Renal pelvis (tissue), 4 donors: Measurements from ENCODE around the gene SLC8A2. TPM values are rescaled to one million over a fixed set of nuclear protein-coding genes. Genes with fewer than 3 reads are reported as not detected.
"Not testable (repeated sequence)": the region's sequence is repeated elsewhere in the genome, so short reads cannot be mapped to it uniquely, and the experiment has no call there.

ENCODE experiments used
- DNase-seq: peaks from one replicate; pipeline ENCODE4 v3.0.0-alpha.2; 2013
- polyA plus RNA-seq, 3 donors: library from polyadenylated mRNA; unstranded; fragments of 120-200 nt; gene quantifications; one replicate each; pipeline ENCODE4 v1.2.1, GENCODE V29; 2013; ENCODE audit not compliant: insufficient read length in 3 of 3

The SLC8A2 gene
- polyA plus RNA-seq, 3 donors: 0.21 to 0.28 TPM; not detected in 1

DNA sequence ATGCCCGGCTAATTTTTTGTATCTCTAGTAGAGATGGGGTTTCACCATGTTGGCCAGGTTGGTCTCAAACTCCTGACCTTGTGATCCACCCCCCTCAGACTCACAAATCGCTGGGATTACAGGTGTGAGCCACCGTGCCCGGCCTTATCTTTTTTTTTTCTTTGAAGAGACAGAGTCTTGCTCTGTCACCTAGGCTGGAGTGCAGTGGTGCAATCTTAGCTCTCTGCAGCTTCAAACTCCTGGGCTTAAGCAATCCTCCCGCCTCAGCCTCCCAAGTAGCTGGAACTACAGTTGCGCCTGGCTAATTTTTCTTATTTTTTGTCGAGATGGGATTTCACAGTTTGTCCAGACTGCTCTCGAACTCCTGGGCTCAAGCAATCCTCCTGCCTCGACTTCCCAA is 60.0 kb downstream of the SLC8A2 start:
- DNase-seq: not testable (repeated sequence)

DNA sequence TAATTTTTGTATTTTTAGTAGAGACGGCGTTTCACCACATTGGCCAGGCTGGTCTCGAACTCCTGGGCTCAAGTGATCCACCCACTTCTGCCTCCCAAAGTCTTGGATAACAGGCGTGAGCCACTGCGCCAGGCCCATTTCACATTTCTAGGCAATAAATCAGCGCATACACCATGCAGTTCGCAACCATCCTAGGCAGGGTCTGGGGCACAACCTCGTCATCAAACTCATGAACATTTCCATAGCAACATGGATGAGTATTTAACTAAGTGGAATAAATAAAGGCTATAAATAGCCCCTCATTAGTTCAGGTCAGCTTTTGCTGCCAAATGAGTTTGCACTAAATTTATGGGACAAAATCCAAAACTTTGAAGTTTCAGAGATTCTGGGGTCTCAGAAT is 60.6 kb downstream of the SLC8A2 start:
- DNase-seq: no peak

DNA sequence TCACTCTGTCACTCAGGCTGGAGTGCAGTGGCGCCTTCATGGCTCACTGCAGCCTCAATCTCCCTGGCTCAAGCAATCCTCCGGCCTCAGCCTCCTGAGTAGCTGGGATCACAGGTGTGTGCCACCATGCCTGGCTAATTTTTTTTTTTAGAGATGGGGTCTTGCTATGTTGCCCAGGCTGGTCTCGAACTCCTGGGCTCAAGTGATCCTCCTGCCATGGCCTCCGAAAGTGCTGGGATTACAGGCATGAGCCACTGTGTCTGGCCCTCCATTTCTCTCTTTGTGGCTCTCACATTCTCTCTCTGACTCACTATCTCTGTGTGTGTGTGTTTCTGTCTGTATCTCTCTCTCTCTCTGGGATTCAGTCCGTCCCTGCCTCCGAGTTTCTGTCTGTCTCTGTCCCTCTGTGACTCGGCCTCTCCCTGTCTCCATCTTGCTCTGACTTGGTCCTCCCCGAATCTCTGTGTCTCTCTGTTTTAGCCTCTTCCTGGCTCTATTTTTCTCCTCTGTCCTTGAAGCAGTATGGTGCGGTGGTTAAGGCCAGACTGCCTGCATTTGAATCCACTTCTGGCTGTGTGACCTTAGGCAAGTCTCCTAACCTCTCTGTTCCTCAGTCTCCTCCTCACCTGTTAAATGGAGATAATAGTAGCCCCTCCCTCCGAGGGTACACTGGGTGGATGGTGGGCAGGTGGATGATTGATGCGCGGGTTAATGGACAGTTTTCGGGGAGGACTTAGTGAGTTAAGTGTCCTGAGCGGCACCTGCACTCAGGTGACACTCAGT is 63.3 kb downstream of the SLC8A2 start:
- no peak for DNase-seq

DNA sequence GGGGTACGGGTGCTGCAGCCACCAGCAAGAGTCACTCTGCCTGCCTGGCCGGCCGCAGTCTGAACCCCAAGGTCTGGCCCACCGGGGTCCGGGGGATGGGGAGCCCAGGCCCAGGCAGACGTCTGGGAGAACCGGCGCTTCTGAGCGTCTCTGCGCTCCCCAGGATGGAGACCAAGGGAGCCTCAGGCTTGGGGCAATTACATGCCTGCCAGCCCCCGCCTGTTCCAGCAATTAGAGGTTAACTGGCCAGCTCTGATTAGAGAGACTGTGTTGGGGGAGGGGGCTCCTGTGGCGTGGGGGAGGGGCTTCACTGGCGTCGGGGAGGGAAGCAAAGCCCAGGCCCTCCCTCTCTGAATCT is 64.3 kb downstream of the SLC8A2 start:
- no peak for DNase-seq

DNA sequence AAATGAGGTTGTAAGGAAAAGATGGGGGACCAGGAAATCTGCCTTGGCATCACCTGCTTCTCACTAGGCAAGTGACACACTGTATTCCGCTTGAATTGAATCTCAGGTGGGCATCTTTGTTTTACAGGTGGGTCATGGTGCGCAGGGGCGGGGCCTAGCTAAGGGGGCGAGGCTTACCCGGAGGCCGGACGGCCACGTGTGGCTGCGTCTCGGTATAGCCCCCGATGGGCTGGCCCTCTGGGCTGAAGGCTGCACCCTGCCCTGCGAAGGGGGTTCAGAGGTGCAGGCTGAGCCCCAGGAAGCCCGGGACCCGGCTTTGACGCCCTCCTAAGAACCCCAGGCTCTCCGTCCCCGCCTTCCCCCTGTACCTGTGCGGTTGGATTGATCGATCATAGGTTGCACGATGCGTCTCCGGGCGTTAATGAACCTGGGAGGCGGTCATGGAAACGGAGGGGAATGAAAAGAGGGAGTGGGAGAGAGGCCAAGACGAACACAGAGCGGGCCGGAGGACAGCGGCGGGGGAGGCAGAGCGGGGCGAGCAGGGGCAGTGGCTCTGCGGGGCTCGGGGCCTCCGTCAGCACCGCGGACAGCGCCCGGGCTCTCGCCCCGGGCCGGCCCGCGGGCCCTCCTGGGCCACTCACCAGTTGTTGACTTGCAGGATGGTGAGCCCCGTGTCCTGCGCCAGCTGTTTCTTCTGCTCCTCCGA is 64.8 kb downstream of the SLC8A2 start:
- DNase-seq: peak; percentile 46

DNA sequence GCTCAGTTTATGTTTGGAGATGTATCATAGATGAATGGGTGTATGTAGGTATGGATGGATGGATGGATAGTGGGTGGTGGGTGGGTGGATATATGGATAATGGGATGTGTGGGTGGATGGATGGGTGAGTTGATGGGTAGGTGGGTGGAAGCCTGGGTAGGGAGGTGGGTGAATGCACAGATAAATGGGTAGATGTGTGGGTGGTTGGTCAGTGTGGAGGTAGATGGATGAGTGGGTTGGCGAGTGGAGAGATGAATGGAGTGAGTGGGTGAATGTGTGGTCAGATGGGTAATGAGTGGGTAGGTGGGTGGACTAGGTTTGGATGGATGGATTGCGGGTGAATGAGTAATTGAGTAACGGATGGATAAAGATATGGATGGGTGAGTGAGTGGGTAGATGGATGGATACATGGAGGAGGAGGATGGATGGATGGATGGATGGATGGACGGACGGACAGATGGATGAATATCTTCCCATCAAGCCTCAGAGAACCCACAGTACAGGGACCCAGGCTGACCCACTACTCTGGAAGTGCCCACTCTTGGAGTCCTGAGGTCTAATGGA is 65.8 kb downstream of the SLC8A2 start:
- DNase-seq: no peak

DNA sequence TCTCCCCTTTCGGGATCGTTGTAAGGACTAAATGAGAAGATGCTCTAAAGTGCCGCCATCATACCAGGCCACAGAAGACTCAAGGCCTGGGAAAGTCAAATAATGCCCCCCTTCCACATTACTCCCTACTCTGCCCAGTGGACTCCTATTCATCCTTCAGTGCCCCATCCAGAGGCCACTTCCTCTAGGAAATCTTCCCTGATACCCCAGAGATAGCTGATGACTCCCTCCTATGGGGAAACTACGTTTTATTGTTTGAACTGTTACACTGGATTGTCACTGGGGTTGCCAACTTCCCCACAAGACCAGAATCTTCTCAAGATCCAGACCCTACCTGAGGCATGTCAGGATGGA is 66.5 kb downstream of the SLC8A2 start:
- no peak for DNase-seq

DNA sequence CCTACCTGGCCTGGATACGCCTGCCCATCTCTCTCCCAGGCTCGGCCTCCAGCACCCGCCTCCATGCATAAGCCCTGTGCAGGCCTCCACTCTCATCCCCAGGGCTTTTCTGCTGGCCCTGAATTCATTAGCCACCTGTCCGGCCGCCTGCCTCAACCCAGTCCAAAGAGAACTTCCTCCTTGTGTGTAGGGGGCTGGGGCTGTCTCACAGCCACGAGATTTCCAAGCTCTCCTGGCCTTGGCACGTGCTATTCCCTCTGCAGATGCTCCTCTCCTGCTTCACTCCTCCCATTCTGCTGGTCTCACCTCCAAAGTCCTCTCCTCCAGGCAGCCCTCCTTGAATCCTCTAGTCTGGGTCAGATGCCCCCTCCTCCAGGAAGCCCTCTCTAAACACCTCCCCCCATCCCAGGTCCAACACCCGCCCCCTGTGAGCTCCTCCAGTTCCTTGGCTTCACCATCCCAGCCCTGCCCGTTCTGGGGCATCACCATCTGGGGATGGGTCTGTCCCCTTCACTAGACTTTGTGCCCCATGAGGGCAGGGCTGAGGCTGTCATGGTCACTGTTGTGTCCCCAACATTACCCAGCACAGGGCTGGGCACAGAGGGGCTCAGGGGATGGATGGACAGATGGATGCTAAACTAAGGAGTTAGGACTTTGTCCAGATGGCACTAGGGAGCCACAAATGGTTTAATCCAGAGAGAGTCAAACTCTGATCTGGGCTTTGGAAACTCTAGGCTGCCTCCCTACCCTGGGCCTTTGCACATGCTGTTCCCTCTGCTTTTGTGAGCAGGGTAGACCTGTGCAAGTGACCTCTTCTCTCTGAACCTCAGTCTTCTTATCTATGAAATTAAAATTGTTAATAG is 67.1 kb downstream of the SLC8A2 start:
- DNase-seq: no peak

DNA sequence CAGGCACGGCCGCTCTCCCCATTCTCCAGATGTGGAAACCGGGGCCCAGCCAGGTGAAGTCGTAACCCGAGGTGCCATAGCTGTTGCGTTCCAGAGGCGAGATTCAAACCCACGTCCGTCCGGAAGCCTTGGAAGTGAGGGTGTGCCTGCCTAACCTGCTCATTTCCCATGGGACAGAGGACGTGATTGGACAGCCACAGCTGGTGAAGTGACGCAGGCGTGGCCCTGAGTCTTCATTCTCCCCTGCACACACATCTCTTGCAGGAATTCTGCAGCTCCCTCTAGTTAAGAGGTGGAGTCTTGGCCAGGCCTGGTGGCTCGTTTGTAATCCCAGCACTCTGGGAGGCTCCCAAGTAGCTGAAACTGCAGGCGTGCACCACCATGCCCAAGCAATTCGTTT is 69.2 kb downstream of the SLC8A2 start:
- DNase-seq: no peak

DNA sequence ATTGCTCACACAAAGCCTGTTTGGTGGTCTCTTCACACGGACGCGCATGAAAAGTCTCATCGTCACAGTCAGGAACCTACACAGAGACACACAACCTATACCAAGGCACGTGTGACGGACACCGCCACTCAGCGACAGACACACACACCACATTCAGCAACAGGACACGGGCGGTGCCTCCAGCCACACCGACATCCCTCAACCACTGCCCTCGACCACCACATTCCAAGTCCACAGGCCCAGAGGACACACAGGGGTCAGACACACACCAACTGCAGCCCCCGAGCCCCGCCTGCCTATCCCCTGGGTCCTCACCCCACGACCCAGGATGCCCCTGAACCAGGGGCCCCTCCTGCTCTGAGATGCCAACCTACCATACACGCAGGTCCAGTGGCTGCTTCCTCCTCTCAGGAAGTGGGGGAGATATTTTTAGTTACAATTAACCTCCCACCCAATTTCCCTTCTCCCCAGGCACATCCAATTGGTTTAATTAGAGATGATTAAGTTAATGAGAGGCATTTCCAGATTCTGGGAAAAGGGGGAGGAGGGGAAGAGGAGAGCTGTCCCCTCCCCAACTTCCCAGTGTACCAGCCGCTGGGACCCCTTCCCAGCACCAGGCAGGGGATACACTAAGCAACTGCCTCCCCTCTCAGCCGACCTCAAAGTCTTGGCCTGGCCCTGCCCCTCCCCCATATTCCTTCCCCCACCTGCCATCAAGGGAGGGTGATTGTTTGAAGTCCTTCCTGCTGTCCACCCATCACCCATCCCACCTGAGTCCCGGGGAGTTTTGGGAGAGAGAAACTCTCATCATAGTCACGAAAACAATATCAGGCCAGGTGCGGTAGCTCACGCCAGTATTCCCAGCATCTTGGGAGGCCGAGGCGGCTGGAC is 72.7 kb downstream of the SLC8A2 start:
- no peak for DNase-seq

DNA sequence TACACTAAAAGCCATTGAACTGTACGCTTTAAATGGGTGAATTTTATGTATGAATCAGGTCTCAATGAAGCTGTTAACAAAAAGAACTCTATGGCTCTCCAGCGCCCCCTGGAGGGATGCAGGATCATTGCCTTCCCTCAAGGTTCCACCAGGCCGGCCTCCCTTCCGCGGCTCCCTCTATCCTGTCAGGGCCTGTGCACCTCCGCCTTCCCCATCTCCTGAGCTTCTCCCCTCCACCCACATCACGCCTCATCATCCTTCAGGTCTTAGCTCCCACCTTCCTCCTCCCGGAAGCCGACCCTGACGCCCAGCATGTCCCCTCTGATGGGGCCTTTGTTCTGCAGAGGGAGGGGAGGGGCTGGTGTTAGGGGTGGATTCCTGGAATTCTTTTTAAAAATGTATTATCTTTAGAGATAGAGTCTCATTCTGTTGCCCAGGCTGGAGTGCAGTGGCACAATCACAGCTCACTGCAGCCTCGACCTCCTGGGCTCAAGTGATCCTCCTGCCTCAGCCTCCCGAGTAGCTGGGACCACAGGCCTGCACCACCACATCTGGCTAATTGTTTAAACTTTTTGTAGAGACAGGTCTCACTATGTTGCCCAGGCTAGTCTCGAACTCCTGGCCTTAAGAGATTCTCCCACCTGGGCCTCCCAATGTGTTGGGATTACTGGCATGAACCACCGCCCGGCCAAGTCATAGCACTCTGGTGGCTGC is 80.0 kb downstream of the SLC8A2 start:
- peak; percentile 47 for DNase-seq

DNA sequence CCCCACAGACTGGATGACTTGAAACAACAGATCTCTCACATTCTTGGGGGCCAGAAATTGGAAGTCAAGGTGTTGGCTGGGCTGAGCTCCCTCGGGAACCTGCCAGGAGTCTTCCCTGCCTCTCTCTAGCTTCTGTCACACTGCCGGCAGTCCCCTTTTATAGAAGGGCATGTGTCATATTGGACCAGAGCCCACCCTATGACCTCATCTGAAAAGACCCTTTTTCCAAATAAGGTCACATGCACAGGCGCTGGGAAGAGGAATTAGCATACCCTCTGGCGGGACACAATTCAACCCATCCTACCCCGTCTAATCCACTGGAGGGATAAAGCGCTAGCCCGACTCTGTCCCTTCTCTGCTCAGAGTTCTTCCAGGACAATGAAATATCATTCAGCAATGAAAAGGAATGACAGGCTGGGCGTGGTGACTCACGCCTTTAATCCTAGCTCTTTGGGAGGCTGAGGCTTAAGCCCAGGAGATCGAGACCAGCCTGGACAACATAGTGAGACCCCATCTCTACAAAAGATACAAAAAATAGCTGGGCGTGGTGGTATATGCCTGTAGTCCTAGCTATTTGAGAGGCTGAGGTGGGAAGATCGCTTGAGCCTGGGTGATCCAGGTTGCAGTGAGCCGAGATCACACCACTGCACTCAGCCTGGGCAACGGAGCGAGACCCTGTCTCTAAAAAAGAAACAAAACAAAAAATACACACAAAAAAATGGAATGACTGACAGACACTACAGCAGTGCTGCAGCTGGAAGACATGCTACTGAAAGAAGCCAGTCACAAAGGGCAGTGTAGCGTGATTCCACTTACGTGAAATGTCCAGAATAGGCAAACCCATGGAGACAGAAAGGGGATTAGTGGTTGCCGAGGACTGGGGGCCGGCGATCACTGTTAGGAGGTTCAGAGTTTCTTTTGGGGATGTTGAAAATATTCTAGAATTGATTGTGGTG is 80.9 kb downstream of the SLC8A2 start:
- DNase-seq: no peak

DNA sequence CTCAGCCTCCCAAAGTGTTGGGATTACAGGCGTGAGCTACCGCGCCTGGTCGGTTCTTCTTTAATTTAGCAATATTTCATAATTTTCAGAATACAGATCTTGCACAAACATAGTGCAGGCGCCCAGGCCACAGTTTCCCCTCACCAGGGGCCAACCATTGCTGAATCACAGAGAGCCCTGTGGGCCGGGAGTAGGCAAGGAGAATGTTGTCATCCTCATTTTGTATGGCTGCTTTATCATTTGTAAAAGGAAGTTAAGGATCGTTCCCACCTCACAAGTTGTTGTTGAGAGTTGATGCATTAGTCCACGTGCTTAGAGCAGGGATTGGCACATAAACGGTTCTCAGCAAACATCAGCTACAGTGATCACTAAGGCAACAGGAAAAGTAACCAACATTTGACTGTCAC is 82.5 kb downstream of the SLC8A2 start:
- DNase-seq: no peak

DNA sequence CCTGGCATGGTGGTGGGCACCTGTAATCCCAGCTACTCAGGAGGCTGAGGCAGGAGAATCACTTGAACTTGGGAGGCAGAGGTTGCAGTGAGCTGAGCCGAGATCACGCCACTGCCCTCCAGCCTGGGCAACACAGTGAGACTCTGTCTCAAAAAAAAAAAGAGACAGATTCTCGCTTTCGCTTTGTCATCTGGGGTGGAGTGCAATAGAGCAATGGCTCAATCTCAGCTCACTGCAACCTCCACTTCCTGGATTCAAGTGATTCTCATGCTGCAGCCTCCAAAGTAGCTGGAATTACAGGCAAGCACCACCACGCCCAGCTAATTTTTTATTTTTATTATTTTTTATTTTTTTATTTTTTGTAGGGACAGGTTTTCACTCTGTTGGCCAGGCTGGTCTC is 83.0 kb downstream of the SLC8A2 start:
- DNase-seq: not testable (repeated sequence)

DNA sequence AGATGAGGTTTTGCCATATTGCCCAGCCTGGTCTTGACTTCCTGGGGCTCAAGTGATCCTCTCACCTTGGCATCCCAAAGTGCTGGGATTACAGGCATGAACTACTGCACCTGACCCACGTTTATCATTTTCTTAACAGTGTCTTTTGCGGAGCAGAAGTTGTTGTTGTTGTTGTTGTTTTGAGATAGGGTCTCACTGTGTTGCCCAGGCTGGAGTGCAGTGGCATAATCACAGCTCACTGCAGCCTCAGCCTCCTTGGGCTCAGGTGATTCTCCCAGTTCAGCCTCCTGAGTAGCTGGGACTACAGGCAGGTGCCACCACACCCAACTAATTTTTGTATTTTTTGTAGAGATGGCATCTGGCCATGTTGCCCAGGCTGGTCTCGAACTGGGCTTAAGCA is 84.1 kb downstream of the SLC8A2 start:
- not testable (repeated sequence) for DNase-seq

DNA sequence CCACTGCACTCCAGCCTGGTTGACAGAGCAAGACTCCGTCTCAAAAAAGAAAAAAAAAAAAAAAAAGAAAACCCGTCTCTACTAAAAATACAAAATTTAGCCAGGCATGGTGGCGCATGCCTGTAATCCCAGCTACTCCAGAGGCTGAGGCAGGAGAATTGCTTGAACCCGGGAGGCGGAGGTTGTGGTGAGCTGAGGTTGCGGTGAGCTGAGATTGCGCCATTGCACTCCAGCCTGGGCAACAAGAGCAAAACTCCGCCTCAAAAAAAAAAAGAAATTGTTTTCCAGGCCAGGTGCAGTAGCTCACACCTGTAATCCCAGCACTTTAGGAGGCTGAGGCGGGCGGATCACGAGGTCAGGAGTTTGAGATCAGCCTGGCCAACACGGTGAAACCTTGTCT is 85.1 kb downstream of the SLC8A2 start:
- not testable (repeated sequence) for DNase-seq

DNA sequence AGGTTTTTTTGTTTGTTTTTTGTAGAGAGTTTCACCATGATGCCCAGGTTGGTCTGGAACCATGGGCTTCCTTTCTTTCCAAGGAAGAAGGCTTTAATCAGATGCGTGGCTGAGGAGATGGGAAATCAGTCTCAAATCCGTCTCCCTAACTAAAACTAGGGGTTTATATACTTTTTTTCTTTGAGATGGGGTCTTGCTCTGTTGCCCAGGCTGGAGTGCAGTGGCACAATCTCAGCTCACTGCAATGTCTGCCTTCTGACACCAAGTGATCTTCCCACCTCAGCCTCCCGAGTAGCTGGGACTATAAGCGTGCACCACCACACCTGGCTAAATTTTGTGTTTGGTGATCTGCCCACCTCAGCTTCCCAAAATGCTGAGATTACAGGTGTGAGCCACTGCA is 87.2 kb downstream of the SLC8A2 start:
- not testable (repeated sequence) for DNase-seq

DNA sequence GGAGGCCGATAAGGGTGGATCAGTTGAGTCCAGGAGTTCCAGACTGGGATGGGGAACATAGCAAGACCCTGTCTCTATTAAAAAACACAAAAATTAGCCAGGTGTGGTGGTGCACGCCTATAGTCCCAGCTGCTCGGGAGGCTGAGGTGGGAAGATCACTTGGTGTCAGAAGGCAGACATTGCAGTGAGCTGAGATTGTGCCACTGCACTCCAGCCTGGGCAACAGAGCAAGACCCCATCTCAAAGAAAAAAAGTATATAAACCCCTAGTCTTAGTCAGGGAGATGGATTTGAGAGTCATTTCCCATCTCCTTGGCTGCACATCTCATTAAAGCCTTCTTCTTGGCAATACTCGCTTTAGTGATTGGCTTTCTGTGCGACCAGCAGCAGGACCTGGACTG is 87.8 kb downstream of the SLC8A2 start:
- DNase-seq: not testable (repeated sequence)

DNA sequence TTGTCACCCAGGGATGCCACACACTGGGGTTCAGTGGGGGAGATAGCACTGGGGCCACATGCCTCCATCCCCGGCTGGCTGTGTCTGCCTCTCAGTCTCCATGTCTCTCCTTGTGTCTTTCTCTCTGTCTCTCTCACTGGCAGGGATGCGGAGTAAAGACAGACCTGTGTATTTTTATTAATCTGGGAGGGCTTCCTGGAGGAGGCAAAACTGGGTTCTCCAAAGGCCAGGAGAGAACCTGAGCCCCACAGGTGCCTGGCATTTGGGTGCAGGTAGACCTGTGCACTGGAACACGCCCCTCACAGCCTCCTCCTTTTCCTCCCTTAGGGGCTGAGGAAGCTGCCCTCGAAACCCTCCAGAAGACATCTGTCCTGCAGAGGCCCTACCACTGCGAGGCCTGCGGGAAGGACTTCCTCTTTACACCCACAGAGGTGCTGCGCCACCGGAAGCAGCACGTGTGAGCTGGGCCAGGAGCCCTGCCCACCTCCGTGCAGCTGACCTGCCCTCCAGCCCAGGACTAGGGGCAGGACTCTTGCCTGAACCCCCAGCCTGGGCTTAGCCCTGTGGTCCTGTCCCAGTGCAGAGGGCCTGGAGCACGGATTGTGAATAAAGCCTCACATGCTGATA is 89.9 kb downstream of the SLC8A2 start:
- no peak for DNase-seq
